WERI-Rb-1 (cell line): ENCODE measurements around the gene CORO2A.

Experiments
- DNase-seq: peaks from one replicate; pipeline ENCODE4 v3.0.0-alpha.2; 2020
- H3K27ac ChIP-seq: fragments of 250-450 bp; sonication (Bioruptor Pico); 2 replicates; pipeline ENCODE4 v1.5.1; 2020; ENCODE audit warnings: mild to moderate bottlenecking, moderate library complexity
- H3K27me3 ChIP-seq: fragments of 250-450 bp; sonication (Bioruptor Pico); 2 replicates; pipeline ENCODE4 v1.5.1; 2021; ENCODE audit warnings: mild to moderate bottlenecking, low read depth, moderate library complexity; ENCODE audit not compliant: insufficient read depth, severe bottlenecking
- H3K36me3 ChIP-seq: fragments of 250-450 bp; sonication (Bioruptor Pico); 2 replicates; pipeline ENCODE4 v1.5.1; 2020; ENCODE audit warnings: mild to moderate bottlenecking, moderate library complexity
- H3K4me3 ChIP-seq: 2 replicates; pipeline ENCODE4 v1.5.1; 2011; ENCODE audit warnings: low read depth, mild to moderate bottlenecking, control low read depth, low read length
- H3K9me3 ChIP-seq: fragments of 250-450 bp; sonication (Bioruptor Pico); 2 replicates; pipeline ENCODE4 v1.5.1; 2021; ENCODE audit warnings: mild to moderate bottlenecking, moderate library complexity; ENCODE audit not compliant: severe bottlenecking
- CTCF ChIP-seq: IDR thresholded peaks from 2 replicates; pipeline ENCODE4 v1.5.1; 2011; ENCODE audit warnings: low read depth, mild to moderate bottlenecking, control low read depth, inconsistent platforms, low read length

The CORO2A gene

GRCh38 chr9:98182889-98183599 is 9.4 kb downstream of the CORO2A start:
- no peak for DNase-seq
- no peaks in the 10 kb centered on the region for H3K27me3 ChIP-seq
- peaks cover 8% of the 10 kb centered on the region; the same call in 1 of the 2 replicates for H3K36me3 ChIP-seq
- no peak overlapping the region for H3K4me3 ChIP-seq
- no peak overlapping the region for H3K27ac ChIP-seq
- no peak for TF ChIP-seq CTCF
- H3K9me3 ChIP-seq = no peaks in the 10 kb centered on the region

GRCh38 chr9:98182069-98182820 is 10.2 kb downstream of the CORO2A start:
- no peak for DNase-seq
- Histone ChIP-seq H3K27ac (no peak overlapping the region), H3K36me3 (peaks cover 8% of the 10 kb centered on the region; the same call in 1 of the 2 replicates), H3K27me3 (no peaks in the 10 kb centered on the region), H3K9me3 (no peaks in the 10 kb centered on the region), H3K4me3 (no peak overlapping the region)
- no peak for TF ChIP-seq CTCF

- Histone ChIP-seq H3K36me3 (peaks cover 8% of the 10 kb centered on the region; the same call in 1 of the 2 replicates), H3K27ac (no peak overlapping the region), H3K9me3 (no peaks in the 10 kb centered on the region), H3K27me3 (no peaks in the 10 kb centered on the region), H3K4me3 (no peak overlapping the region)
- DNase-seq = no peak
- no peak for TF ChIP-seq CTCF
Observed at GRCh38 chr9:98181746-98182068, 10.7 kb downstream of the CORO2A start.

GRCh38 chr9:98180996-98181395 is 11.4 kb downstream of the CORO2A start:
- no peak for TF ChIP-seq CTCF
- Histone ChIP-seq H3K4me3 (no peak overlapping the region), H3K27me3 (no peaks in the 10 kb centered on the region), H3K36me3 (peaks cover 8% of the 10 kb centered on the region; the same call in 1 of the 2 replicates), H3K9me3 (no peaks in the 10 kb centered on the region), H3K27ac (no peak overlapping the region)
- DNase-seq = no peak

GRCh38 chr9:98178874-98179850 is 13.3 kb downstream of the CORO2A start:
- Histone ChIP-seq H3K27me3 (no peaks in the 10 kb centered on the region), H3K36me3 (peaks cover 4% of the 10 kb centered on the region), H3K27ac (no peak overlapping the region), H3K4me3 (no peak overlapping the region), H3K9me3 (no peaks in the 10 kb centered on the region)
- no peak for DNase-seq
- no peak for TF ChIP-seq CTCF
